ENCODE data around the gene SELP.

SELP gene

GRCh38 chr1:169577981-169578738 lies 51.8 kb downstream of the SELP start:
- Histone ChIP-seq H3K27ac (ENCODE audit: insufficient read depth, low read depth, low read length, poor library complexity, severe bottlenecking) (no peak overlapping the region), H3K9me3 (ENCODE audit: control insufficient read depth, low read length) (no peaks in the 10 kb centered on the region), H3K4me1 (ENCODE audit: control insufficient read depth, insufficient read depth, low read length) (no peaks in the 10 kb centered on the region), H3K27me3 (ENCODE audit: control insufficient read depth, insufficient read depth, low read length, poor library complexity, severe bottlenecking) (no peaks in the 10 kb centered on the region), H3K36me3 (ENCODE audit: control insufficient read depth, insufficient read depth, low read length) (no peaks in the 10 kb centered on the region), H3K4me3 (ENCODE audit: insufficient read depth, low read depth, low read length) (no peak overlapping the region)
- 83 to 84% methylated on average over 5 of the region's 5 CpGs for WGBS, 2 experiments

DNA sequence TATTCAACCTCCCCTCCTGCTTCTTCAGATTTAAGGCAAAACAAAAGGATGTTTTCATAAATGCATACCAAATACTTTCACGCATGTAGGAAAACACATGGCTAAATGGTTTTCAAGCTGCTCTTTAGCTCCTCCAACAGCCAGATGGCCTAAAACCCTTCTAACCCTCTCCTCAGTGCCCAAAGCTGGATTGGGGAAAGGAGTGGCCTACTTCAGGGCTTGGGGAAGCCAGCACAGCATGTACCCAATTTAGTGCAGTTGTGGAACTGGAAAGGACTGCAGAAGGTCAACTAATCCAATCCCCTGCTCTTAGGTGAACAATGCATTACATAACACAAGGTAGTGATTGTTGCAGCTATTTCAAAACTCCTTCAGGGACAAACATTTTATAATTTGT lies 53.0 kb downstream of the SELP start:
- no peak overlapping the region for H3K27ac ChIP-seq (ENCODE audit: insufficient read depth, low read depth, low read length, poor library complexity, severe bottlenecking)
- no peaks in the 10 kb centered on the region for H3K9me3 ChIP-seq (ENCODE audit: control insufficient read depth, low read length)
- H3K4me1 ChIP-seq (ENCODE audit: control insufficient read depth, insufficient read depth, low read length): no peaks in the 10 kb centered on the region
- H3K36me3 ChIP-seq (ENCODE audit: control insufficient read depth, insufficient read depth, low read length): no peaks in the 10 kb centered on the region
- WGBS, 2 experiments: 100% methylated on average over 1 of the region's 1 CpG
- H3K27me3 ChIP-seq (ENCODE audit: control insufficient read depth, insufficient read depth, low read length, poor library complexity, severe bottlenecking): no peaks in the 10 kb centered on the region
- H3K4me3 ChIP-seq (ENCODE audit: insufficient read depth, low read depth, low read length): no peak overlapping the region

GRCh38 chr1:169576241-169576934 lies 53.5 kb downstream of the SELP start:
- WGBS, 2 experiments: 92 to 96% methylated on average over 4 to 5 of the region's 5 CpGs
- no peaks in the 10 kb centered on the region for H3K4me1 ChIP-seq (ENCODE audit: control insufficient read depth, insufficient read depth, low read length)
- no peaks in the 10 kb centered on the region for H3K27me3 ChIP-seq (ENCODE audit: control insufficient read depth, insufficient read depth, low read length, poor library complexity, severe bottlenecking)
- no peak overlapping the region for H3K27ac ChIP-seq (ENCODE audit: insufficient read depth, low read depth, low read length, poor library complexity, severe bottlenecking)
- H3K36me3 ChIP-seq (ENCODE audit: control insufficient read depth, insufficient read depth, low read length): no peaks in the 10 kb centered on the region
- no peak overlapping the region for H3K4me3 ChIP-seq (ENCODE audit: insufficient read depth, low read depth, low read length)
- no peaks in the 10 kb centered on the region for H3K9me3 ChIP-seq (ENCODE audit: control insufficient read depth, low read length)

DNA sequence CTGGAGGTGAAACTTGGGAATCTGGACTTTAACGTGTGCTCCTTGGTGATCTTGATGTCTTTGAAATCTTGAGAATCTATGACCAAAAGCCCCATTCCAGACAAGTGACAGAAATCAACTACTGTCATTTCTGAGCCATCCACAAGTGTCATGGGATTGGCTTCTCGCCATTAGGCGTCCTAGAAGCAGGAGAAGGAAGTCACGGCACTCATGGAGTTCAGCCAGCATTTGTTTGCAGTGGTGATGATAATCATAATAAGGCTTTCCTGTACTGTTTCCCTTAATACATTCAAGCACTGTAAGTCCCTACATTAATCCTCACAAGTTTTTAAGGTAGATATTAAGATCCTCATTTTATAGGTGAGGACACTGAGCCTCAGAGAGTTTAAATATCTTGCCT lies 55.6 kb downstream of the SELP start:
- no peaks in the 10 kb centered on the region for H3K27me3 ChIP-seq (ENCODE audit: control insufficient read depth, insufficient read depth, low read length, poor library complexity, severe bottlenecking)
- WGBS, 2 experiments: 89 to 90% methylated on average over 4 of the region's 4 CpGs

GRCh38 chr1:169572187-169572586 lies 57.7 kb downstream of the SELP start:
- H3K36me3 ChIP-seq (ENCODE audit: control insufficient read depth, insufficient read depth, low read length): no peaks in the 10 kb centered on the region
- no peak overlapping the region for H3K4me3 ChIP-seq (ENCODE audit: insufficient read depth, low read depth, low read length)
- H3K27ac ChIP-seq (ENCODE audit: insufficient read depth, low read depth, low read length, poor library complexity, severe bottlenecking): no peak overlapping the region
- no peaks in the 10 kb centered on the region for H3K9me3 ChIP-seq (ENCODE audit: control insufficient read depth, low read length)
- WGBS, 2 experiments: 89 to 90% methylated on average over 1 of the region's 1 CpG
- H3K27me3 ChIP-seq (ENCODE audit: control insufficient read depth, insufficient read depth, low read length, poor library complexity, severe bottlenecking): no peaks in the 10 kb centered on the region
- H3K4me1 ChIP-seq (ENCODE audit: control insufficient read depth, insufficient read depth, low read length): no peaks in the 10 kb centered on the region

More for the DNA sequence above, 55.6 kb downstream of the SELP start:
- H3K4me3 ChIP-seq (ENCODE audit: insufficient read depth, low read depth, low read length): no peak overlapping the region
- no peak overlapping the region for H3K27ac ChIP-seq (ENCODE audit: insufficient read depth, low read depth, low read length, poor library complexity, severe bottlenecking)
- H3K4me1 ChIP-seq (ENCODE audit: control insufficient read depth, insufficient read depth, low read length): no peaks in the 10 kb centered on the region
- no peaks in the 10 kb centered on the region for H3K36me3 ChIP-seq (ENCODE audit: control insufficient read depth, insufficient read depth, low read length)
- no peaks in the 10 kb centered on the region for H3K9me3 ChIP-seq (ENCODE audit: control insufficient read depth, low read length)

- 93 to 95% methylated on average over 3 of the region's 3 CpGs for WGBS, 2 experiments
- H3K4me1 ChIP-seq (ENCODE audit: control insufficient read depth, insufficient read depth, low read length): no peaks in the 10 kb centered on the region
- H3K27me3 ChIP-seq (ENCODE audit: control insufficient read depth, insufficient read depth, low read length, poor library complexity, severe bottlenecking): no peaks in the 10 kb centered on the region
- no peak overlapping the region for H3K4me3 ChIP-seq (ENCODE audit: insufficient read depth, low read depth, low read length)
- no peaks in the 10 kb centered on the region for H3K9me3 ChIP-seq (ENCODE audit: control insufficient read depth, low read length)
- H3K36me3 ChIP-seq (ENCODE audit: control insufficient read depth, insufficient read depth, low read length): no peaks in the 10 kb centered on the region
- H3K27ac ChIP-seq (ENCODE audit: insufficient read depth, low read depth, low read length, poor library complexity, severe bottlenecking): no peak overlapping the region
Observed at GRCh38 chr1:169571450-169571849, 58.5 kb downstream of the SELP start.

DNA sequence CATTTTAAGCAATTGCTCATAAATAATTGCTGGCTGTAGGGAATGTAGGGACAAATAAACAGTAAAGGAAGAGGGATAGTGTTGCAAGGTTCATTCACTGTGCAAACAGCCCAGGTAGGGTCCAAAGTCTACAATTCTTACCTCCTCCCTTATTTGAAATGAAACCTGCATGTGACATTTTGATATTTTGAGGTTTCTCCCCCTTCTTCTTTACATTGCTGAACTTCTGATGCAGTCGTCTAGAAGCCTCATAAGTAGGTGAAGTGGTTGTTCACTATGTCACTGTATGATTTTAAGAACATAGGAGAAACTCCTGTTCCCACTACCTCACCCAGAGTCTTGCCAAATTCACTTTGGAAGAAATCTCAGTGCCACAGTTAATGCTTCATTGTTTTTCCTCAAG lies 59.8 kb downstream of the SELP start:
- no peak overlapping the region for H3K4me3 ChIP-seq (ENCODE audit: insufficient read depth, low read depth, low read length)
- no peaks in the 10 kb centered on the region for H3K27me3 ChIP-seq (ENCODE audit: control insufficient read depth, insufficient read depth, low read length, poor library complexity, severe bottlenecking)
- H3K27ac ChIP-seq (ENCODE audit: insufficient read depth, low read depth, low read length, poor library complexity, severe bottlenecking): no peak overlapping the region
- H3K36me3 ChIP-seq (ENCODE audit: control insufficient read depth, insufficient read depth, low read length): no peaks in the 10 kb centered on the region
- 71% methylated on average over 1 of the region's 1 CpG; no CpG with 5 or more reads in 1 of the 2 experiments for WGBS, 2 experiments
- no peaks in the 10 kb centered on the region for H3K4me1 ChIP-seq (ENCODE audit: control insufficient read depth, insufficient read depth, low read length)
- H3K9me3 ChIP-seq (ENCODE audit: control insufficient read depth, low read length): no peaks in the 10 kb centered on the region

DNA sequence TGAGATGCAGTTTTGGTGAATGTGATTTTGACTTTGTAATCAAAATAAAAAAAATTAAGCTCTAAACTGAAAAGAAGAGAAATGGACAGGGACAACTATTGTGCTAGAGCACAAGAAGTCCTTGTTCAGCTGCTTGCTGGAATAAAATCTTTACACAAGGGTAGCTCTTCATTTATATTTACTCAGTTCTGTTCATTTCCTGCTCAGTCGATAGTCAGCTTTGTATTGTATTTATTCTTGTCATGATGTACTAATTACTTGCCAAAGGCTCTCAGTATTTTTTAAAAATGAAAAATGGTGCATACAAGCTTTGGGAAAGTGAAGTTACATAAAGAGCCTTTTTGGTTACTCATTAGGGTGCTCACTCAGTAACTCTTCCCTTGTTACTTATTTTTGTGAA lies 61.4 kb downstream of the SELP start:
- 86% methylated on average over 1 of the region's 1 CpG; no CpG with 5 or more reads in 1 of the 2 experiments for WGBS, 2 experiments
- no peaks in the 10 kb centered on the region for H3K4me1 ChIP-seq (ENCODE audit: control insufficient read depth, insufficient read depth, low read length)

GRCh38 chr1:169565335-169566271 lies 64.3 kb downstream of the SELP start:
- H3K36me3 ChIP-seq (ENCODE audit: control insufficient read depth, insufficient read depth, low read length): no peaks in the 10 kb centered on the region
- no peaks in the 10 kb centered on the region for H3K9me3 ChIP-seq (ENCODE audit: control insufficient read depth, low read length)
- no peak overlapping the region for H3K27ac ChIP-seq (ENCODE audit: insufficient read depth, low read depth, low read length, poor library complexity, severe bottlenecking)
- no peaks in the 10 kb centered on the region for H3K4me1 ChIP-seq (ENCODE audit: control insufficient read depth, insufficient read depth, low read length)
- WGBS, 2 experiments: 100% methylated on average over 2 to 3 of the region's 3 CpGs
- H3K27me3 ChIP-seq (ENCODE audit: control insufficient read depth, insufficient read depth, low read length, poor library complexity, severe bottlenecking): no peaks in the 10 kb centered on the region
- H3K4me3 ChIP-seq (ENCODE audit: insufficient read depth, low read depth, low read length): no peak overlapping the region

More for the DNA sequence above, 61.4 kb downstream of the SELP start:
- no peaks in the 10 kb centered on the region for H3K9me3 ChIP-seq (ENCODE audit: control insufficient read depth, low read length)
- H3K27ac ChIP-seq (ENCODE audit: insufficient read depth, low read depth, low read length, poor library complexity, severe bottlenecking): no peak overlapping the region
- H3K27me3 ChIP-seq (ENCODE audit: control insufficient read depth, insufficient read depth, low read length, poor library complexity, severe bottlenecking): no peaks in the 10 kb centered on the region
- no peak overlapping the region for H3K4me3 ChIP-seq (ENCODE audit: insufficient read depth, low read depth, low read length)
- no peaks in the 10 kb centered on the region for H3K36me3 ChIP-seq (ENCODE audit: control insufficient read depth, insufficient read depth, low read length)

GRCh38 chr1:169563650-169564049 lies 66.3 kb downstream of the SELP start:
- H3K36me3 ChIP-seq (ENCODE audit: control insufficient read depth, insufficient read depth, low read length): no peaks in the 10 kb centered on the region
- H3K9me3 ChIP-seq (ENCODE audit: control insufficient read depth, low read length): no peaks in the 10 kb centered on the region
- no peaks in the 10 kb centered on the region for H3K27me3 ChIP-seq (ENCODE audit: control insufficient read depth, insufficient read depth, low read length, poor library complexity, severe bottlenecking)
- H3K4me3 ChIP-seq (ENCODE audit: insufficient read depth, low read depth, low read length): no peak overlapping the region
- no peak overlapping the region for H3K27ac ChIP-seq (ENCODE audit: insufficient read depth, low read depth, low read length, poor library complexity, severe bottlenecking)
- H3K4me1 ChIP-seq (ENCODE audit: control insufficient read depth, insufficient read depth, low read length): no peaks in the 10 kb centered on the region
